GM19463 (cell line): ENCODE measurements around the gene LOXL1.
"Not testable (repeated sequence)": the region's sequence is repeated elsewhere in the genome, so short reads cannot be mapped to it uniquely, and the experiment has no call there.

Experiments
- ATAC-seq: cut with Tn5 transposase; IDR thresholded peaks from one replicate; pipeline ENCODE4 v1.9.1; 2021; ENCODE audit warnings: mild to moderate bottlenecking, moderate library complexity; ENCODE audit not compliant: unreplicated experiment

The LOXL1 gene

DNA sequence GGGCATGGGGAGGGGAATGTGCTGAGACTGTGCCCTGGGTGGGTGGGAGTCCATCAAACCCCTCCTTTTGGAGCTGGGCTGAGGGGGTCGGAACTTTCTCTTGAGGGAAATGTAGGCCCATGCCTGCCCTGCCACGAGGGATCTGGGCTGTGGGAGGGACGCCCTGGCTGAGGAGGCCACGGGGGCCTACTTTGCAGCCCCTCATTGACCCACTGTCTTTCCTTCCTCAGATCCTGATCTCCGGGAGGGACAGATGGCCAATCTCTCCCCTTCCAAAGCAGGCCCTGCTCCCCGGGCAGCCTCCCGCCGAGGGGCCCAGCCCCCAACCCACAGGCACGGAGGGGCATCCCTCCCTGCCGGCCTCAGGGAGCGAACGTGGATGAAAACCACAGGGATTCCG lies 25.3 kb downstream of the LOXL1 start:
- no peak for ATAC-seq

GRCh38 chr15:73952171-73952912 lies 26.1 kb downstream of the LOXL1 start:
- ATAC-seq, result no peak

DNA sequence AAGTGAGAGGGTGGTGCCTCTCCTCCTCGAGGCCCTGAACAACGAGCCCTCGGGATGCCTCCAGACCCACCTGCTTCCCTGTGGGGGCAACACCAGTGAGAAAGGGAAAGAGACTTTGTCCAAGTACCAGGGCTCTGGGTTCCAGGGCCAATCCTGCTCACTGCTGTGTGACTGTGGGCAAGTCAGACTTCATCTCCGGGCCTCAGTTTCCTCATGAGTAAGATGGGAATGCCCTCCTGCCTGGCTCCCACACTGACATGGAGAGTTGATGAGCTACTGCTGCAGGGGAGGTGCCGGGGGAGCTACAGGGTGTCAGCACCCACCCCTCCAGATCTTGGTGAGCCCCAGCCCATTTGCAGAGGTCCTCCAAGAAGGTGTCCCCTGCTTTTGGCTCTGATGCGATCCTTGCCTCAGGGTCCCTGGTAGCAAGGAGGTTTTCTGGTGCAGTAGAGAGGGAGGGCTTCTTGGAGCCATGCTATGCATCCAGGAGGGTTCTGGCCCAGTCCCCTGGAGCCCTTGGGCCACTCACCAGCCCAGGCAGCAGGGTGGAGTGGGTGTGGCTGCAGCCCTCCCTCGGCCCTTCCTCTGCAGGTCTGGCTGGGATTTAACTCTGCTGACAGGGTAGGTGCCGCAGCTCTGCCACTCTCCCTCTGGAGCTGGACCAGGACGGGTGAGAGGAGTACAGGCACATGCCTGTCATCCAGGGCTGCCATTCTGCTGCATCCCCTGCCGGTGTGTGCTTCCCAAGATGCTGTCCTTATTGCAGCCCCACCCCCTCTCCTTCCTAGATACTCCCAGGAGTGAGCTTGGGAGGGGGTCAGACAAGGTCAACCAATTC lies 26.9 kb downstream of the LOXL1 start:
- no peak for ATAC-seq

DNA sequence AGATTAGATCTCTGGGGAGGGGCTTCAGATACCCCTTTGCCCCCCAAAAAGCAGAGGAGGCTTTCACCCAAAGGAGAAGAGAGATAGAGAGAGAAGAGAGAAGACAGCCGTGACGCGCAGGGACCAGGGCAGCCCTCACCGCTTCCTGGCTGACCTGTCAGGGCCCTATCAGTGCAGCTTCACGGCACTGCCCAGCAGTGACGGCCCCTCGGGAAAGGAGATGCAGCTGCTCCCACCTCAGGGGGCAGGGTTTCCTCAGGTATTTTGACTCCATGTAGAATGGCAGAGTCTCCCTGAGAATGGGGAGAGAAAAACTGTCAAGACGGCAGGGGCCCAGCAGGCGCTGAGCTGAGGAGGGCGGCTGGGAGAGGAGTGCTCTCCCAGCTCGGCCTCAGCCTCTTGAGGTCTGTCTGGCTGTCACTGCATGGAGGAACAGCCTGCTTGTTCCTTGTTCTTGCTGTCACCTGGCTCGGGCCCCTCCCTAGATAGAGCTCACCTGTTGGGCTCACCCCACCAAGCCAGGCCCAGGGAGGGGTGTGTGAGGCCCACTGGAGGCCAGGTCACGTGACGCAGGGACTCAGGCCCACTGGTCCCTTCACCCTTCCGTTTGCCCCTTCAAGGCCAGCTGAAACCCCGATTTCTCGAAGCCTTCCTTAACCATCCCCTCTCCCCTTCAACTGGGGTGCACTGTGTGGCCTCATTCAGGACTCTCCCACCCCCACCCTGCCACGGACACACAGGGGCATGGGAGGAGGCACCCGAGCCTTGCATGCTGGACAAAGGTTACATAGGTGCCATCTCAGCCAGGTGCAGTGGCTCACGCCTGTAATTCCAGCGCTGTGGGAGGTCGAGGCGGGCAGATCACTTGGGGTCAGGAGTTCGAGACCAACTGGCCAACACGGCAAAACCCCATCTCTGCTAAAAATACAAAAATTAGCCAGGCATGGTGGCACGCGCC lies 28.2 kb downstream of the LOXL1 start:
- no peak for ATAC-seq

DNA sequence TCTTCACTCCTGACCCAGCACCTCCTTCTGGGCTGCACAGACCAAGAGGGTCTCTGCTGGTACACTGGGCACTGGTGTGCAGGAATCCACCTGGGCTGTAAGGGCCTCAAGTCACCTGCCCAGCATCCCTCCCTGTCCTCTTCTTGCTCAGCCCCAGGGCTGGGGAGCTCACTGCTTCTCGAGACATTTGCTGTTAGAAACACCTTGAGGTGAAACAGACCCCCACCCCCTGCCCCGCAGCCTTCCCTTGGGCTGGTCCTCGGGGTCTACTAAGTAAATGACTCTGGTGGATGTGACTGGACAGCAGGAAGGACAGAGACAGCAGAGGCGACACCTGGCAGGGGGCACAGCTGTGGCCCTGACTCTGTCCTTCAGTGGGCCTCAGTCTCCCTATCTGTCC lies 29.1 kb downstream of the LOXL1 start:
- no peak for ATAC-seq

- ATAC-seq, result no peak
Observed at GRCh38 chr15:73955861-73956742, 29.8 kb downstream of the LOXL1 start.

GRCh38 chr15:73956743-73957135 lies 30.5 kb downstream of the LOXL1 start:
- ATAC-seq, result no peak

- ATAC-seq, result no peak
Observed at GRCh38 chr15:73957276-73957675, 31.0 kb downstream of the LOXL1 start.

GRCh38 chr15:73957785-73958184 lies 31.5 kb downstream of the LOXL1 start:
- no peak for ATAC-seq

DNA sequence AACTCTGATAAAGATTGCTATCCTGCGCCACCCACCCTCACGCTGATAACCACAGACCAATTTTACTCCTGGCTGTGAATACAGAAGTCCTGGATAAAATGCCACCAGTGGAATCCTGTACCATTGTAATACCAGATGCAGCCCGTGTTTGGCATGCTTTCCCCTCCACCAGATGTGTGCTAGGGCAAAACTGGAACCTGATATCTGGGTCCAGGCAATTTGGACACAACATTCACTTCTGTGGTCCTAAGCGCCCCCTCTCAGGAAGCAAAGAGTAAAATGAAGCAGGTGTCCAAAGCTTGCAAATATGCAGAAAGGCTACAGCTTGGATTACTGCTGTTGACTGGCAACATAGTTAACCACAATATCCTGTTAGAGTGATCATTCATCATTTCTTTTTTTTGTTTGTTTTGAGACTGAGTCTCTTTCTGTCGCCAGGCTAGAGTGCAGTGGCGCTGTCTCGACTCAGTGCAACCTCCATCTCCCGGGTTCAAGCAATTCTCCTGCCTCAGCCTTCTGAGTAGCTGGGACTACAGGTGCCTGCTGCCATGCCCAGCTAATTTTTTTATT lies 32.8 kb downstream of the LOXL1 start:
- ATAC-seq, result no peak

DNA sequence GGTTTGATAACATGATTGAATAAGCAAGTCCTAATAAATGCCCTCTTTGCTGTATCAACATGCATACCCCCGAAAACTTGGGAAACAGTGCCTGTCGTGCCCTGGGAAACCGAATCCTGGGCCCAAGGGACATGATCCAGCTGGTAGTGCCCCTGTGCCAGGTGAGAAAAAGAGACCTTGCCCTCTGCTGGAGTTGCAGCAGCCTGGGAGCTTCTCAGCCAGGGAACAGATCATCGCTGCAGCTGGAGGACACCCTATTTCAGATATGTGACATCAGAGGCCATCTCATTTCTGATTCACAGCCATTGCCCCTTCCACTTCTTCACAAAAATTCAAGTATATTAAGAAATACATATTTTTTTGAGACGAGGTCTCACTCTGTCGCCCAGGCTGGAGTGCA lies 33.5 kb downstream of the LOXL1 start:
- no peak for ATAC-seq

GRCh38 chr15:73960472-73961070 lies 34.3 kb downstream of the LOXL1 start:
- ATAC-seq, result not testable (repeated sequence)

GRCh38 chr15:73962433-73962832 lies 36.2 kb downstream of the LOXL1 start:
- ATAC-seq, result no peak

DNA sequence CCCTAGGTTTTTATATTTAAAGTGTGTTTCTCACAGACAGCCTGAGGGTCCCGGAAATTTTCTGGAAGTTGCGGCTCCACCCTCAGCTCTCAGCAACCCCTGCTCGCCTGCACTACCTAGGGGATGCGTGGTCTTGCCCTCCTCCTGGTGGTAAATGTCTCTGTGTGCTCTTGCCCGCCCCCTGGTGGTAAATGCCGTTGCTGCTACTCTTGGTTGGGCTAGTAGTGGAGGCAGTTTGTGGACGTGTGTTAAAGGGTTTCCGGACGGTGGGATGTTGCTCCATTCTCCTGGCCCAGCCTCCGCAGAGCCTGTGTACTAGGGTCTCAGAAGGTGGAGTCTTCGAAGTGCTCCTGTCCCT lies 38.5 kb downstream of the LOXL1 start:
- ATAC-seq, result peak; percentile 56

GRCh38 chr15:73965094-73965757 lies 39.0 kb downstream of the LOXL1 start:
- ATAC-seq, result peak; percentile 17

DNA sequence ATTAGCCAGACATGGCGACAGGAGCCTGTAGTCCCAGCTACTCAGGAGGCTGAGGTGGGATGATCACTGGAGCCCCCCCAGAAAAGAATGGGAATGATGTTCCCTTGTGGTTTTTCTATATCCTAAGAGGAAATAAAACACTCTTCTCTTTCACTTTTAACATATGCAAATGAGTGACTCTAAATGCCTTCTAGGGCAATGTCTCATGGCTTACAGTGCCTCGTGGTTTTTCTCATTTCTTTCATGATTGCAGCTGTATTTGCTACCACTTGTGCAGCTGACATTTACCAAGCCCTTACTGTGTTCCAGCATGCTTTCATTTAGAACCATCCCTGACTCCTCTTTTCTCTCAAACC lies 39.5 kb downstream of the LOXL1 start:
- ATAC-seq, result no peak

DNA sequence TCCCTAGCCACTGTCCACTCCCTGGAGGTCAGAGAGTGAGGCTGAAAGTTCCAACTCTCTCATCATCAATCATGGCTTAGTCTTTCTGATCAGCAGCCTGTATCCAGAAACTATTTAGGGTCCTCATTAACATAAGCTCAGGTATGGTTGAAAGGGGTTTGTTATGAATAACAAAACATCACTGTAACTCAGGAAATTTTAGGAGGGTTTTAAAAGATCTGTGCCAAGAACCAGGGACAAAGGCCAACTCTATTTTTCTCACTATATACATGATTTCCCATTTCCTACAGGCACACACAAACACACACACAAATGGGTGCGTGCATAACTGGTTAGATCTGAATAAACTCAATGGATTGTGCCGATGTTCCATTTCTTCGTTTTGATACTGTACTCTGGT lies 42.2 kb downstream of the LOXL1 start:
- no peak for ATAC-seq

DNA sequence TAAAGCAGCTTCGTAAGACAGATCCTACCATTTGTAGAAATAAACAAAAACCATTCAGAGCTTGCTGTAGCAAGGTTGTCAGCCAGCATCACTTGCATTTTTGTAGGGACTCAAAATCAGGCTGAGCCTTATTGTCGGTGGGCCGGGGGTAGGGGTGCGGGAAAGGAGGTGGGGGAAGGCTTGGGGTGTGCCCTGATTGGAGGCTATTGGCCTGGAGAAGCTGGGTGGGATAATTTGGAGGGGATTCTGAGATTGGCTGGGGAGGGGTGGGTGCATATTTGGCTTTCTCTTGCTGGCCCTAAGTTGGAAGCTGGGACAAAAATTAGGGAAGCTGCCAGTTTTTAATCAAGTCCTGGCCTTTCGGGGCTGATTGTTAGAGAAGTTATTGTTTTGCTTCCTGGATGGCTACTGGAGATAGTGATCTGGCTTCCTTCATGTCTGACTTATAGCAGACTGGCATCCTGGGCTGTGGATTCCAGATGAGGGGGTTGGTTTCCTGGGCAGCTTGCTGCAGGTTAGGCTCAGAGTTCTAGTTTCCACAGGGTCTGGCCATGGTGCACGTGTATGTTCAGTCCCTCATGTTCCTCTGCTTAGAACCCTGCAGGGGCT lies 43.0 kb downstream of the LOXL1 start:
- ATAC-seq, result no peak
